HG02870 (cell line): ENCODE data around the gene LRBA.
"Not testable (repeated sequence)": the region's sequence is repeated elsewhere in the genome, so short reads cannot be mapped to it uniquely, and the experiment has no call there.

Experiments
- ATAC-seq: cut with Tn5 transposase; IDR thresholded peaks from one replicate; pipeline ENCODE4 v1.9.1; 2021; ENCODE audit warnings: mild to moderate bottlenecking, moderate library complexity; ENCODE audit not compliant: unreplicated experiment

LRBA gene

DNA sequence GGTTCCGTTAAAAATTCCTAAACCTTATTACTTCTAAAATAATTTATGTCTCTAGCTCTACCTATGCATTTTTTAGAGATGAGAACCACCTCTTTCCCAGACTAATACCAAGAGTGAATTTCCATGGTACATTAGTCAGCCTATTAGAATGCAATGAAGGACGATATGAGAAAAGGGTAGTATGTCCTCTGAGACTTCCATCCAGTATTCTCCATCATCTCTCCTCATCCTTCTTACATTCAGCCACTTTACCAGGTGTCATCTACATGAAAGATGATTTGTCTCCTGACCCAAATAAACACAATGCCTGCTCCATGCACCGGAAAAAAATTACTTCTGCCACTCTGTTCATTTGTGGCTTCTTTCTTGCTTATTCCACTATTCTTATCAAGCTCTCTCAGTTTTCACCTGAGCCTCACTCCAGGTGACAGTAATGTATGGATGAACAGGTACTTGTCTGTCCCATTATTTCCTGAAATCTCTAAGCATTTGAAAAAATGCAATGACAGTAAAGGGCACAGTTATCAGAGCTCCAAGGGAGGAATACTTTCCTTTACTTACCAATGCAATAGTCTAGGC is 335.2 kb downstream of the LRBA start:
- no peak for ATAC-seq

DNA sequence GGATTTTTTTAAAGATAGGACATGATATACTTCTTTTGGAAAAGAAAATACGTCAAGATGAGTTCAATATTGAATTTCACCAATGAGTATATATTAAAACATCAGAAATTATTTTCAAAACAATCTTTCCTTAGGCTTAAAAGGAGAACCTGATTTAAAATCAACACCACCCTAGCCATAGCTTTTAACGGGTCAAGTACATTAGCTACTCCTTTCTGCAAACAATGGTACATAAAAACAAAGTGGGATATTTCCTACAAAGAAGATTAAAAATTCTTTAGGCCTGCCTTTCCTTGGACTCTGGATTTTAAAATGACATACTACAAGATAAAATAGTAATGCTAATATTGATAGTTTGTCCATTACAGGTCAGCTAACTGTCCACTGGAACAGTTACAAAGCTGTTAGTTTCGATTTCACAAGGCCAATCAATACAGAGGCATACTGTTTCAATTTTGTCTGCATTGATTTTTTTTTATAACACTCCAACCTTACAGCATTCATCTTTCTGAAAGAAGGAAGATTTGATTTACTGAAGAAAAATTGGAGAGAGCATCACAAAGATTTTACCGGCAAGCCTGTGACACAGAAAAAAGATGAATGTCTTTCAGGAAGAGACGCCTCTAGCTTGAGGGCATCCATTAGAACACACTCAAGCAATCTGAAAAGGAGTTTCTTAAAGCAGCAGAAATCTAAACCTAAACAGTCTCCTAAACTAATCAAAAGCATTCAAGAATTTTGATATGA is 335.9 kb downstream of the LRBA start:
- ATAC-seq: no peak

DNA sequence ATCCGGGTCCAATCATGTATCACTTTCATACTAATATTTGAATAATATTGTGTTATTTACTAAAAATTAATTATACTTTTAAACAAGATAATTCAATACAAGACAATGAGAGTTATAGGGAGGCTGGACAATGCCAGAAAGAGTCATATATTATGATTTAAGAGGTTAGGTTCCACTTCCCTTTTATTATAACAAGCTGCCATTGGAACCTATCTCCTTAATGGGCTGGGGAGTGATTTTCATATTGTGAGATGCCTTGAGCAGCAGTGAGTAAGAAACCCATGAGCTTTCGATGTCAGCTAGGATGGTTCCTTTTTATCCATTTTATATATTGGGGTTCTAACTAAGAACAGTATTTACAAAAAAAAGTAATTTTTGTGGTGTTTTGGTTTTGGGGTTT is 341.3 kb downstream of the LRBA start:
- no peak for ATAC-seq

DNA sequence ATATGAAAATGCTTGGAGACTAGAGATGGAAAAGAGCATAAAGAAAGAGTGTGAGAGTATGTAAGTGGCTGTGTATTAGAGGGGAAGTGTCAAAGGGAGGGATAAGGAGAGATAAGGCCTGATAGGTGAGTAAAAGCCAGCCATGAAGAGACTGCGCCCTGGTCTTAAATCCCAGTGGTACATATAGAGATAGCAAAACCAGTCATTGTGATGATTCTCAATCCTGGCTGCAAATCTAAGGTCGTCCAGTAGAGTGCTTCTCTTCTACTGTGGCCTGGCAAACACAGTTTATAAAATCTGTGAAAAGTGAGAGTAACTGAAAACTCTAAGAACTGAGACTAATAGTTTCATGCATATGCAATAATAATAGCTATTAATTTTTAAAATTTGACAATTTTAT is 346.3 kb downstream of the LRBA start:
- ATAC-seq: no peak

DNA sequence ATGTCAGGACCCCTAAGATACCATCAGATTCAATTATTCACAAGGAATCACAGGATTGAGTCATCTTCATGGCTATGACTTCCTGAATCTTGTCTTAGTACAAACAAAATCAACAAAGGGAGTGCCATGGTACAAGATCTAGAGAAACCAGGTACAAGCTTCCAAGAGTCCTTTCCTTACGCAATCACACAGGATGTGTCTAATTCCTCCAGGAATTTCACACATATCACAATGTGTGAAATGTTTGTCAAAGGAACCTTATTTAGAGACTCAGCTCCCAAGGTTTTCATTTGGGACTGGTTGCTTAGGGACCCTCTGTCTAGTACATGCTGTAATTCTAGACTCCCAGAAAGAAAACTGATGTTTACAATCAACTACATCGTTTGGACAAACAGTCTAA is 350.1 kb downstream of the LRBA start:
- ATAC-seq: no peak

DNA sequence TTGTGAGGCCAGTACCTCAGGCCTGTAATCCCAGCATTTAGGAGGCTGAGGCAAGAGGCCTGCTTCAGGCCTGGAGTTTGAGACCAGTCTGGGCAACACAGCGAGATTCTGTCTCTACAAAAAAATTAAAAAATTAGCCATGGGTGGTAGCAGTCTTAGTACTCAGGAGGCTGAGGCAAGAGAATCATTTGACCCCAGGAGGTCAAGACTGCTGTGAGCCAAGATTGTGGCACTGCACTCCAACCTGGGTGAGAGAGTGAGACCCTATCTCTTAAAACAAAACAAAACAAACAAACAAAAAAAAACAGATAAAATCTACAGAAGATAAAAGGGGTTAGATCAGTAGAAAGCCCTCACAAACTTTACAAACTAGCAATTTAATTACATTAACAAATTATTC is 352.4 kb downstream of the LRBA start:
- no peak for ATAC-seq

DNA sequence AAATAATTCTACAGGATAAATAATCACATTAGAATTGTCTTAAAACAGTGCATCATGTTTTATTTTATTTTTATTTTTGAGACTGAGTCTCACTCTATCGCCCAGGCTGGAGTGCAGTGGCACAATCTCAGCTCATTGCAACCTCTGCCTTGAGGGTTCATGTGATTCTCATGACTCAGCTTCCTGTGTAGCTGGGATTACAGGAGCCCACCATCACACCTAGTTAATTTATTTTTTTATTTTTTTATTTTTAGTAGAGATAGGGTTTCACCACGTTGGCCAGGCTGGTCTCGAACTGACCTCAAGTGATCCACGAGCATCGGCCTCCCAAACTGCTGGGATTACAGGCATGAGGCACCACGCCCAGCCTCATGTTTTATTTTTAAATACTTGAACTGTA is 353.5 kb downstream of the LRBA start:
- not testable (repeated sequence) for ATAC-seq

DNA sequence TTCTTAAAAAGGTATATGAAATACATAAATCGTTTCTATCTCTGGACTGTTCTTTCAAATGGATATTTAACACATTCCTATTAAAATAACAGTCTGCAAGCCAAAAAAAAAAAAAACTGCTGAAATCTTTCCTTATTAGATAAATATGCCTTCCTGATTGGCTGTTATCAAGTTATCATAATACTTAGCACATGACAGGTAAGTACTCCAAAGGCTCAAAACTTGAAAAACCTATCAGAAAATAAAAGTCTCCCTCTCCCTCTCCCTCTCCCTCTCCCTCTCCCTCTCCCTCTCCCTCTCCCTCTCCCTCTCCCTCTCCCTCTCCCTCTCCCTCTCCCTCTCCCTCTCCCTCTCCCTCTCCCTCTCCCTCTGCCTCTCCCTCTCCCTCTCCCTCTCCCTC is 356.8 kb downstream of the LRBA start:
- not testable (repeated sequence) for ATAC-seq

DNA sequence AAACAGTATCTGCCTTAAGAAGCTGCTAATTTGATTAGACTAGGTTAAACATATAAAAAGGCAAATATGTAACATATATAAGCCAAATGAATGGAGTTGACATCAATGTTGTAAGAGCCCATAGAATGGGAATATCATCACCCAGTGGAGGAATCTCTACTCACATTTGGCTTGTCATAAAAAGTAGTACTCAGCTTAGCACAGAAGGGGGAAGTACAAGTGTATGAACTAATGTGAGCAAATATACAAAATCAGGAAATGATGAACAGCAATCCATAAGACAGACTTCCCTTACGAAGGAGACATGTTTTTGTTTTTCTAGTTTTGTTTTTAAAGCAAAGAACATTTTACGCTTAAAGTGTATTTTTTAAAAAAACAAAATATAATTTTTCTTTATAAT is 358.2 kb downstream of the LRBA start:
- no peak for ATAC-seq

DNA sequence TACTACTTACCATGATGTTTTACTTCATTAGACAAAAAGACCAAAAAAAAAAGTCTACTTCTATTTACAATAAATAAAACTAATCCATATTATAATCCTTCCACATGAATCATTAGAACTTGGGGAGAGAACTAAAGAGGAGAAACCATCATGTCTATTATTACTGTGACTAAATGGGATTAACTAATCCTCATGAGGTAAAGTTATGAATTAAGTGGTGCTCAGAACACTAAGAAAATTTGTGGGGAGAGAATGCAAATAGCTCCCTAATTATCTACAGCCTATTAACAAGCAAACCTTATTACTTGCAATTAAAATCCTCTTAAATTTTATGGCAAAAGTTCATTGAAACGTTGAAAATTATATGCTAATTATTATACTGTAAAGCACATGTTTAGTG is 364.3 kb downstream of the LRBA start:
- ATAC-seq: no peak

DNA sequence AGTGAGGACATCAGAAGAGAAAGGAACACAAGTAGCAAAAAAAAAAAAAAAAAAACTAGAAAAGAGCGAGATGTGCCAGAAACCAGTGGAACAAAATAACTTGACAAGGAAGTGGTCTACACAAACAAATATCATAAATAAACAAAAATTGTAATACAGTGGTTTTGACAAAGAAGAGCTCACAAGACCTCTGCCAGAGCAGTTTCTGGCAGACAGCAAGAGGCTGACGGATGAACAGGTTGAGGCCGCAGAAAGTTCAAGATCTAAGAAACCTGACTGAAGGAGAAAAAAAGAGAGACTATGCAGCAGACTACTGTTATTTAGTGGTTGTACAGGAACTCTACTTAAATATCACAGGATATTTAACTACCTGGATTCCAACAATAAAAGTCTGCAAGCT is 367.0 kb downstream of the LRBA start:
- no peak for ATAC-seq

DNA sequence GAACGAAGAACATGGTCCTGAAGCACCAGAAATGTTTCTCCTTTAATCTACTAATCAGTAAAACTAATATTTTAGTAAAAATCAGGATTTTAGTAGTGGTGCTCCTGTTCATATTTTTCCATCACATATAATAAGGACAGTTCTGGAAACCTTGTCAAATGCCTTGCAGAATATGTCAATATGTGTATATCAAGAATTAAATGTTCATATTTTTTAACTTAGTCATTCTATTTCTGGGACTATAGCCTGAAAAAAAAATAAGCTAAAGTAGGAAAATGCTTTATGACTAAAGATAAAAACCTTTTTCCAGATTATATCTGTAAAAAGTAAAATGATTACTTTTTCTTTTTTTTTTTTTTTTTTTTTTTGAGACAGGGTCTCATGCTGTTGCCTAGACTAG is 368.1 kb downstream of the LRBA start:
- ATAC-seq: no peak

DNA sequence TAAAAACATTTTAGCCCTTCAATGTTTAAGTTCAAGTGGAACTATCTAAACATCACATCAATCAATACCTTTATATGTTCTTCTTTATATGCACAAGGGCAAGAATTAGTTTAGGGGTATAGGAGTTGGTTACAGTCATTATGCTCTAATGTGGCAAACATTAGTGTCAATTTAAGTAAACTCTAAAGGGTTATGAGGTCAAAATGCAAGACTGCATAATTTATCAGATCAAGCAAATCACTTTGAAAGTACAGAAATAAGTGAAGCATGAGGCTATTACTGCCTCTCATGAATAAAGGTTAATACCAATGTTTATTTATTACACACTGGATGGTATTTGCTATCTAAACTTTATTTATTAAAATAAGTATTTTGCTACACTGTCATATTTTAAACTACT is 373.5 kb downstream of the LRBA start:
- ATAC-seq: no peak

DNA sequence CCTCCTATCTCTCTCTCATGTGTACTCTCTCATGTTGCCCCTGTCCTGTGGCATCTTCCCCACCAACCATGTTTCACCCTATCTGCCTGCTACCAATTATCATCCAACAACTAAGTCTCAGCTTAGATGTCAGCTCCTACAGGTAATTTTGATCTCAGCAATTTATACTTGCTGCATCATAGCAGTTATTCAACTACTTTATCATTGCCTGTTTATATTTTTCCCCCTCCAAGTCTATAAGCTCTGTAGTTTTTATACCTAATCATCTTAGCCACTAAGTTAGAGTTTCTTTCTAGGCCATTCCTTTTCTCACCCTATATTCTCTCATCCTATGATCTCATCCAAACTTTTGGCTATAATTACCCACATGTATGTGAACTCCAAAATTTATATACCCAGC is 382.4 kb downstream of the LRBA start:
- no peak for ATAC-seq

DNA sequence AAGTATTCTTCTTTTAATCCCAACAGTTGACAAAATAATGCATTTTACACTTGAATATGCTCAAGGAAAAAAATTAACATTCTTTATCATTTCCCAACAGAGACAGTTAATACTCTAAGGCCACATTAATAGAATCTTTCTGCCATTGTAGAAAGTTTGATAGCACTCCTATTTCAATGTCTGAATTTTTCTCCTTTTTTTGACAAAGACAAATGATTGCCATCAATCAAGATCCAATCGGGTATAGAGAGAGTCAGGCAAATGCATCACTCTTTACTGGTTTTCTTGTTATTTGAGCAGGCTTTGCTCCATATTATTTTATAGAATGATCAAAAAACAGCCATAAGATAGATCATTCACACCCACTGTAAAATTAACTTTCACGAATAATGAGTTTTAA is 387.0 kb downstream of the LRBA start:
- no peak for ATAC-seq

DNA sequence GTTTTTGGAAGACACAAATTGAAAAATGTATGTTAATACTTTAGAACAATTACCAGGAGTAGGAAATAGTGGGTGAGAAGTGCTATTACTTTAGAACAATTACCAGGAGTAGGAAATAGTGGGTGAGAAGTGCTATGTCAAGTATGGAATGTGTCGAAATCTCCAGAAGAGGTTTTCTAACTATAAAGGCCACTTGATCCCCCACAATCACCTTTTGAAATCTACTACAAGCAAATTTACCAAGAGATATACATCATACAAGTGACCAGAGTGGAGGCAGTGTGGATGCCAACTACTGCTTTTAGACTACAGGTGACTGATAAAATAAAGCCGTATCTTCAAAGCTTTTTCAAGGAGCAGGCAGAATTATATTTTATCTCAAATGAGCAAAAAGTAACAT is 390.1 kb downstream of the LRBA start:
- ATAC-seq: no peak

DNA sequence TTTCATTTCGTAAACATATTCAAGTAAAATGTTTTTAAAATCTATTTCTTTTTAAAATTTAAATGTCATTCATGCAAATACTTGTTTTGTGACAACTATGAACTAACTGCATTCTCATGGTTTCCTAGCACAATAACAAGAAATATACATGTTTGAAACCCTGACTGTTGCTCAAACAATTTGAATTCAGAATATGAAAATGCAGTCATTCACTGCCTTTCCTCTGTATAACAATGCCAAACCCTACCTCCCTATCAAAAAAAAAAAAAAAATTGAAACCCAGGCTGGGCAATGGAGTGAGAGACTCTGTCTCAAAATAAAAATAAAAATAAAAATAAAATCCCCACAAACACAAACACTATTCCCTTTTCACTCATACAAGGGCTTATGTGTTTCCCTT is 391.0 kb downstream of the LRBA start:
- ATAC-seq: no peak

DNA sequence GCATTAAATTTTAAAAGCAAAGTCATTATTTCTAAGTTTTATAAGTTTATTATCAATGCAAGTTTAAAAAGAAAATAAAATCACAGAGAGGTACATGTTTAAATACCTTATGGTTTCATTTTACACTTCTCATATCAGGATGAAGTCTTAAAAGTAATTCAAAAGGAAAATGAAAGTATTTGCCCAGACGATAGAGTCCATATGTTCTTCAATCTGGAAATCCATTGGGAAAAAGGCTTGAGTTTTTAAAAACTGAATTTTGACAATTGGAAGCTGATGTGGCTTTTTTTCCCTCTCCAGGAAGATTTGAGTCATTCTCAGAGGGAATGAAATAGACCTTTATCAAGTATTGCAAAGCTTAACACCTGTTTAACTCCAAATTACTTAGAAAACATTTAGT is 396.0 kb downstream of the LRBA start:
- no peak for ATAC-seq

DNA sequence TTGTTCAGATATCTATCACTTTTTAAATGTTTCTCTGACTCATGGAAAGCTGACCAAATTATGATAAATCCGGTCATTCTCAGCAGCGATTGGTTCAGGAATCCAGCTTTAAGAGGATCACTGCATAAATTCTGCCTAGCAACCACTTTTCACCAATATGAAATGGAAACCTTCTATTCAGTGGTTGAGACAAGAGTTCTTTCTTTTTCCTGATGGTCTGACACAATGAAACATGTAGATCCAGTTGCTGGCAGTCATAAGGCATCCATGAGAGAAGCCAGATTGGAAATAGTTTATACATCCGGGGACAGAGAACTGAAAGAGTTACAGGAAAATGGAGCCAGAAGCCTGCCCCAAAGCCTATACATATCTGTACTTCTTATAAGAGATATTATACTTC is 406.0 kb downstream of the LRBA start:
- ATAC-seq: no peak

DNA sequence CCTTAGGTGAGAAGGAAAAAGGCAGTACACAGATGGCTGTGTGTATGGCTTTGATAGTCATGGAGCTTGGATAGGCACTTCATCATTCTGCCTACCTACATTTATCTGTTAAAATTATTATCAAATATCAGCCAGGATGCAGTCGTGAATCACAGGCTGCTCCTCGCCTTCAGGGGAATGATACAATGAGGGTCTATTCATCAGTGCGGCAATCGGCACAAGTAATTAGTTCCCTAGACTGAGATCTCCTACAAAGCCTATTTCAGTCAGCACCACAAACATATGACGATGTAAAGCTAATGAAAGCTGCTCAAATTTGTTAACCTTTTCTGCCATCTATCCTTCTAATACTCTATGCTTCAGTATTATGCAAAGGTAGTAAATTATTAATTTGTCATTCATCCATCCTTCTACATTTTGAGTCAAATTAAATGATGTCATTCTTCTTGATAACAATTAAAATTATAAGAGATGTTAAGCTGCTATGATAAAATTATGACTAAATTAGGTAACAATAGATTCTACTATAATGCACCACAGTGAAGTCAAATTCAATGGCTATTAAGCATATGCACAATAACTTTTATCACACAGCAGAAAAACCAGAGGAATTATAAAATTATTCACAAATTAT is 414.2 kb downstream of the LRBA start:
- no peak for ATAC-seq

DNA sequence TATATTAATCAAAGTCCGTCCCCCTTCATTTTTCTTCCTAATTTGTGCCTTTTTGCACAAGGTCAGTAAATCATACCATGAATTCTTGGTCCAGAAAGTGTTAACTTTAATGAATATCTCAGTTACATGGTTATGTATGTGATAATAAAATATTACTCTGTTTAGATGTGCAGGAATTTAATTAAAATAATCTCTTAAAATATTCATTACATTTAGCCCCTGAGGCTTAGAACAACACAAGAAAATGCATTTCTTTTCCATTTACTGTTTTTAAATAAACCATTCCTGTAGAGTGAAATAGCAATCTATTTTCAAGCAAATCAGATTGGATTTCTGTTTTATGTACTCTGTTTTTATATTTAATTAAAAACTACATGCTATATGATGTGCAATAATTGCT is 415.5 kb downstream of the LRBA start:
- ATAC-seq: no peak

DNA sequence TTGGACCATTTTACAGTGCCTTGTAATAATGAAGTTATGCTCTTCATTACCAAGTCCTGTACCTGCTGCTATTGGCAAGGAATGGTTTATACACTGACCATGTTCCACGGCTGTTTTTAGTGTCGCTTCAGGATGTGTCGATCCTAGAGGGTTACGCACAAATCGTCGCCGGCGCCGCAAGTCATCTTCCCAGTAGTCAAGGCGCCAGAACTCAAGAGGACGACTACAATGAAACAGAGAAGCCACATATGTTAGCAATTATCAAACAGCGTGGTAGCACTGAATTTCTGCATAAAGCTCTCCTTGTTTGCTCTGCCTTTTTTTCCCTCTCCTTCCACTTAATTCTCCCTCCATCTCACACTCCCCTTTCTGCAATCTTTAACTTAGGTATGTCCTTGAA is 416.2 kb downstream of the LRBA start:
- ATAC-seq: no peak

DNA sequence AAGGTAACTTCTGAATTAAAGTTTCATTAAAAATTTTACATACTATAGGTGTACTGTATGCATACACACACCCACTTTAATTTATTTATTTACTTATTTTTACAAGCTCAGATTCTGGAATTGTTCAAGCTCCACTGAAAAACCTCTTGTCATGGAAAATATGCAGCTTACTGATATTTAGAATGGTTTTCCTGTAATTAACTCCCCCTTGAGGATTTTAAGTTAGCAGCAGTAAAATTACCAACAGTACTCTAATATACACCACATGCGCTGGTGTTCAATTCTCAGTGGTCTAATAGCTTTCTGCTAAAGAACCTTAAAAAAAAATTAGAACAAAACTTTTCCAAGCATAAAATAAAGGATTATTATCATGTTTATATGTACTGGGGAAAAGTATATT is 421.1 kb downstream of the LRBA start:
- ATAC-seq: no peak
